Measurements from ENCODE around the gene DDX42. TPM values are rescaled to one million over a fixed set of nuclear protein-coding genes. Genes with fewer than 3 reads are reported as not detected.

The DDX42 gene
- total RNA-seq, 1 experiment from 2014 or later = 174 TPM

- Histone ChIP-seq H3K27ac (ENCODE audit: low read depth, low read length) (no peak overlapping the region), H3K4me1 (ENCODE audit: control insufficient read depth in 1 of 2, insufficient read depth in 2 of 2, low read length in 2 of 2) (peaks cover 24 to 77% of the 10 kb centered on the region in 2 experiments), H3K4me2 (ENCODE audit: low read length) (no peak overlapping the region), H3K4me3 (replicated peaks in 1 of 2; ENCODE audit: low read depth in 1 of 2, low read length in 2 of 2) (no peak overlapping the region), H3K27me3 (ENCODE audit: insufficient read depth, low read length) (no peaks in the 10 kb centered on the region), H3K9ac (ENCODE audit: low read length) (no peak overlapping the region), H3K79me2 (ENCODE audit: insufficient read depth, low read length) (peaks cover 100% of the 10 kb centered on the region), H3K36me3 (ENCODE audit: control insufficient read depth in 1 of 2, insufficient read depth in 2 of 2, low read length in 2 of 2) (peaks cover 24 to 43% of the 10 kb centered on the region in 2 experiments; a peak in 3 of 4 replicates), H3K9me3 (ENCODE audit: control insufficient read depth in 1 of 2, insufficient read depth in 1 of 2, low read depth in 1 of 2, low read length in 2 of 2) (no peaks in the 10 kb centered on the region), H2AFZ (ENCODE audit: low read depth, low read length, poor library complexity, severe bottlenecking) (no peak overlapping the region), H4K20me1 (ENCODE audit: insufficient read depth) (peaks cover 56% of the 10 kb centered on the region; the same call in 1 of the 2 replicates), H3K9me2 (ENCODE audit: insufficient read depth) (no peaks in the 10 kb centered on the region)
- no peak for TF ChIP-seq ZBTB33 (IDR thresholded peaks at IDR 0.05; ENCODE audit: extremely low read depth, insufficient replicate concordance, low read length)
- TF ChIP-seq CTCF (IDR thresholded peaks at IDR 0.05 in 2 of 3, conservative IDR thresholded peaks at IDR 0.05 in 1 of 3; ENCODE audit: borderline replicate concordance in 1 of 3, insufficient read depth in 1 of 3, low read depth in 2 of 3, low read length in 2 of 3) = no peak
- TF ChIP-seq EGR1 (IDR thresholded peaks at IDR 0.05; ENCODE audit: low read depth) = no peak
- TF ChIP-seq RAD21 (IDR thresholded peaks at IDR 0.05; ENCODE audit: low read depth) = no peak
- no peak for TF ChIP-seq EZH2 (IDR thresholded peaks at IDR 0.05)
- TF ChIP-seq CBX3 (IDR thresholded peaks at IDR 0.05; ENCODE audit: low read depth) = no peak
- TF ChIP-seq, protein P1, sequence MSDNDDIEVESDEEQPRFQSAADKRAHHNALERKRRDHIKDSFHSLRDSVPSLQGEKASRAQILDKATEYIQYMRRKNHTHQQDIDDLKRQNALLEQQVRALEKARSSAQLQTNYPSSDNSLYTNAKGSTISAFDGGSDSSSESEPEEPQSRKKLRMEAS (IDR thresholded peaks at IDR 0.05) = no peak
- TF ChIP-seq SRF (IDR thresholded peaks at IDR 0.05; ENCODE audit: low read depth) = no peak
- TF ChIP-seq ZFX (IDR thresholded peaks at IDR 0.05) = no peak
- no peak for TF ChIP-seq FOSL1 (IDR thresholded peaks at IDR 0.05; ENCODE audit: low read depth)
- no peak for TF ChIP-seq TCF7L2 (IDR thresholded peaks at IDR 0.05; ENCODE audit: borderline replicate concordance, extremely low read depth, insufficient read depth, insufficient read length)
- no peak for TF ChIP-seq ZNF274 (IDR thresholded peaks at IDR 0.05; ENCODE audit: low read depth, low read length)
- TF ChIP-seq, protein P2, sequence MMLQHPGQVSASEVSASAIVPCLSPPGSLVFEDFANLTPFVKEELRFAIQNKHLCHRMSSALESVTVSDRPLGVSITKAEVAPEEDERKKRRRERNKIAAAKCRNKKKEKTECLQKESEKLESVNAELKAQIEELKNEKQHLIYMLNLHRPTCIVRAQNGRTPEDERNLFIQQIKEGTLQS (IDR thresholded peaks at IDR 0.05) = no peak
- TF ChIP-seq SIN3A (IDR thresholded peaks at IDR 0.05; ENCODE audit: low read depth) = no peak
- no peak for TF ChIP-seq REST (IDR thresholded peaks at IDR 0.05; ENCODE audit: low read depth)
- TF ChIP-seq POLR2A (IDR thresholded peaks at IDR 0.05; ENCODE audit: borderline replicate concordance, extremely low read depth, insufficient read depth, insufficient read length) = no peak
- TF ChIP-seq POLR2AphosphoS5 (IDR thresholded peaks at IDR 0.05; ENCODE audit: low read depth, low read length) = no peak
- no peak for TF ChIP-seq SP1 (IDR thresholded peaks at IDR 0.05; ENCODE audit: low read depth)
- no peak for TF ChIP-seq YY1 (IDR thresholded peaks at IDR 0.05; ENCODE audit: extremely low read depth, insufficient replicate concordance, low read depth, low read length)
- POLR2A ChIA-PET = interaction anchor here (5.8 kb wide), 1 partner anchor 10 kb away, joined by 42 read pairs; the partner anchor contains the start of genes CCDC47 and DDX42
- RAD21 ChIA-PET (ENCODE audit: low non-redundant PET in 1 of 2, low total read pairs in 2 of 2, uncharacterized antibody in 2 of 2, unreplicated experiment in 2 of 2) = no interaction called here
- BruUV-seq (replicated peaks) = no TSS peak
- intact Hi-C loops (cut with micrococcal nuclease) = no loop called here
- CTCF ChIA-PET = no interaction called here
- no peak for DNase-seq (ENCODE audit: low read depth, low spot score)
- no peak for ATAC-seq
Measured at GRCh38 chr17:63783522-63783921, 9.6 kb downstream of the DDX42 start.
